22Rv1 (cell line): Measurements from ENCODE around the gene DPY19L1.
"Not testable (repeated sequence)": the region's sequence is repeated elsewhere in the genome, so short reads cannot be mapped to it uniquely, and the experiment has no call there.

ENCODE experiments used
- H3K27ac ChIP-seq: fragments of 450-650 bp; 2 replicates; pipeline ENCODE4 v1.5.1; 2017
- CTCF ChIP-seq: fragments of 450-650 bp; IDR thresholded peaks from 2 replicates; pipeline ENCODE4 v1.5.1; 2017; ENCODE audit warnings: mild to moderate bottlenecking
- ZFX ChIP-seq: fragments of 450-650 bp; IDR thresholded peaks from 2 replicates; pipeline ENCODE4 v1.6.1; 2017; ENCODE audit warnings: antibody characterized with exemption, borderline replicate concordance

The DPY19L1 gene

GRCh38 chr7:34912236-34912635, 125.0 kb downstream of the DPY19L1 start:
- no peak for TF ChIP-seq CTCF
- TF ChIP-seq ZFX, result no peak
- H3K27ac ChIP-seq, result no peak overlapping the region

GRCh38 chr7:34906266-34906850, 130.9 kb downstream of the DPY19L1 start:
- H3K27ac ChIP-seq, result not testable (repeated sequence)

GRCh38 chr7:34904987-34905386, 132.3 kb downstream of the DPY19L1 start:
- no peak for TF ChIP-seq CTCF
- no peak overlapping the region for H3K27ac ChIP-seq

GRCh38 chr7:34903921-34904320, 133.4 kb downstream of the DPY19L1 start:
- H3K27ac ChIP-seq, result not testable (repeated sequence)

GRCh38 chr7:34902182-34902581, 135.1 kb downstream of the DPY19L1 start:
- no peak overlapping the region for H3K27ac ChIP-seq
- no peak for TF ChIP-seq ZFX
- no peak for TF ChIP-seq CTCF

- H3K27ac ChIP-seq, result no peak overlapping the region
- TF ChIP-seq CTCF (peak; percentile 66), ZFX (no peak)
These were observed 136.3 kb downstream of the DPY19L1 start for GRCh38 chr7:34900891-34901513.

- TF ChIP-seq ZFX, result no peak
- no peak for TF ChIP-seq CTCF
- H3K27ac ChIP-seq, result no peak overlapping the region
These were observed 142.1 kb downstream of the DPY19L1 start for GRCh38 chr7:34895202-34895601.

- no peak overlapping the region for H3K27ac ChIP-seq
- TF ChIP-seq ZFX (no peak), CTCF (no peak)
These were observed 147.3 kb downstream of the DPY19L1 start for GRCh38 chr7:34889951-34890350.
